ENCODE data around the gene CD300LF.

- no peak for TF ChIP-seq POLR2AphosphoS5 (IDR thresholded peaks at IDR 0.05; ENCODE audit: insufficient read depth in 1 of 2, low read depth in 1 of 2)
- no peak for TF ChIP-seq CTCF (IDR thresholded peaks at IDR 0.05)
- no peak for TF ChIP-seq POLR2A (IDR thresholded peaks at IDR 0.05)
These were observed 46.1 kb upstream of the CD300LF start for GRCh38 chr17:74758848-74759168.
